Stimulated activated CD4-positive, alpha-beta T cell treated with anti-CD3 and anti-CD28 coated beads, Interleukin-15, amount 100 ng/mL, for 24 hours (primary cell): ENCODE results near the gene ULBP3.
"Not testable (repeated sequence)": the region's sequence is repeated elsewhere in the genome, so short reads cannot be mapped to it uniquely, and the experiment has no call there.

ENCODE experiments used
- DNase-seq: peaks from one replicate; pipeline ENCODE4 v3.0.0-alpha.2; 2020

ULBP3 gene

DNA sequence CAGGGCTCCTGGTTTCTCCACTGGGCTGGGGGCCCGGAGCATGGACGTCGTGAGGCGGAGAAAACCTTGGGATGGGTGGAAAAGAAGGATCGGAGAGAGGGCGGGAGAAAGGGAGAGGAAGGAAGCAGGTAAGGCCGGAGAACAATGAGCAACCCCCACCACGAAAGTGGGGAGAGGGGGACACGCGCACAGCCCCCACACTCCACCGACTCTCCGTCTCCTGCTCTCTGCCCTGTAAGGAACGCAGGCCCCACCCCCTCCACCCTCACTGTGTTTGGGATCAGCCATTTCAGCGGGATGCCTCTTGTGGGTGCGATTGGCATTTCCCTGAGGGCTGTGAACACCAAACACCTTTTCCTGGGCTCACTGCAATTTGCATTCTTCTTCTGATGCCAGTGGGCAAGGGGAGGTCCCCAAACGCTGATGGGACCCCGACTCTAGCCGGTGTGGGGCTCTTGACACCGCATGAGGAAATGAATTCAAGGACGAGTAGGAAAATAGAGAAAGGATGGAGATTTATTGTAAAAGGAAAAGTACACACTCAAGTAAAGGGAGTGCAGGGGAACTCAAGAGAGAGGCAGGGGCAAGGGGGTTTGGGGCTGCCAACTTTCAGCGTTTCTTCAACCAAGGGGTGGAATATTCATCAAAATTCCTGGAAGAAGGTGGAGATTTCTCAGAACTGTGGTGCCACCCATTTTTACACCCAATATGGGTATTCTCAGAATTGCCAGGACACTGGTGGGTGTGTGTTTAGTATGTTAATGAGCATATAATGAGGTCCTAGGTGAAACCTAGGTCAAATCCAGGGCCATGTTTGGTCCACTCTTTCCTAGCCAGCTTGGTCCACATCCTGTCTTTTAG lies 30.5 kb downstream of the ULBP3 start:
- no peak for DNase-seq

DNA sequence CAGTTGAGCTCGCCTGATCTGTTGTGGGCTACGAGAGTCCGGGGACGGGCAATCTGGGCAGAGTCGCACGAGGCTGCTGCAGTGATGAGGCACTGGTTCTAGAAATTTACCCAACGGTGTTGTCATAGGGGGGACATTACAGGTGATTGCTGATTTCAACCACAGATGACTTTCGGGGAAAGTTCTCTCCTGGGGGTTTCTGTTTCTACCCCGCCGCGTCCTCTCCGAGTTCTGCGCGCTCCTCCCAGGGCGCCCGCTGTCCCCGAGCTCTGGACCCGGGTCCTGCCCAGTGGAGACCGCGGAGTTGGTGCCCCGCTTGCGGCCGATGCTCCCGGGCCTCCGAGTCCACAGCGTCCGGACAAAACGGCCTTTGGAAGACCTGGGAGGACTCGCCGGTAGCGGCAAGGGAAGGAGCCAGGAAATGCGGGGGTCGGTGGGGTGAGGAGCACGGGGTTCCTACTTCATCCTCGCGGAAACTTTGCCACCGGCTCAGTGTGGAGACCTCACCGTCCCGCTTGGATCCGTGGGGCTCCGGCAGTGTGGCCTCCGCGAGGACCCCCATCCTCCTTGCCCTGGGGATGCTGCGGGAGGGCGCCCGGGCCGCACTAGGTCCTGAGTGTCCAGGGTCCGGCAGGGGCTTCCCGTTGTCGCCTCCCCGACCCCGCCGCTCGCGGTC lies 31.3 kb downstream of the ULBP3 start:
- DNase-seq = no peak

DNA sequence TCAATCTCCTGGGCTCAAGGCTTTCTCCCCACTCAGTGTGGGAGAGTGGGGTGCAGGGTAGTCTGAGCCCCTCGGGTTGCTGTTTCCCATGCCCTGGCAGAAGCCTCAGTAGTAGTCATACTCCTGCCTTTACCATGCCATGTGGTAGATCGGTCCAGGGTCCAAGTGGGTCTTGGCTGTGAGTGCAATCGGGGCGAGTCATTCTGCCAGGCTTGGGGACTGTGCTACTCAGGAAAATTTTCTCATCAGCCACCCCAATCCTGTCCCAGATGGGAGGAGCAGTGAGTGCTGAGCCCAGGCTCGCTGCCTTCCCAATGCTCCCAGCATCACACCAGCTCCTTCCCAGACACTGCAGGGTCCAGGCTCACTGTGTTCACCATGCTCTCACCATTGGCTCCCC lies 32.8 kb downstream of the ULBP3 start:
- DNase-seq = no peak

DNA sequence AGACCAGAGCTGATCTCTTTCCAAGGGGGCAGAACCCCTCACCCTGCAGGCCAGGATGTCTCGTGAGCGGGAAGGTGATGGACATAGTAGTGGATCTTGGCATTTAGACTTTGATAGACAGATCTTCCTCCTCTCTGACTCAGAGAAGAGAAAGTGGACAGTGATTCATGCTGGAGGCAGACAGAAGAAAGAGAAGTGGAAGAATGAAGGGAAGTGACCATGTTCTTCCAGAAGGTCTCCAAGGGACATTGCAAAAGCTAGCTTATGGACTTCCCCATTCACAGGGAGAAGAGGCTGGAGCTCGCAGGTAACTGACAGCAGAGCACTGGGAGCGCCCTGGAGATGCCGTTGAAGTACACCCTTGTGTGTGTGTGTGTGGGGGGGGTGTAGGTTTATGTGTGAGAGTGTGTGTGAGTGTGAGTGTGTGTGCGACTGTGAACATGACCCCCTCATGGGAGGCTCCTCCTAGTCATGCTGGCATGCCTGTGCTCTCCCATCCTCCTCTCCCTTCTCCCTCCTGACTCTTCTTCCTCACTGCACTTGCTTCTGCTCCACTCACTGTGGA lies 35.6 kb downstream of the ULBP3 start:
- DNase-seq = no peak

DNA sequence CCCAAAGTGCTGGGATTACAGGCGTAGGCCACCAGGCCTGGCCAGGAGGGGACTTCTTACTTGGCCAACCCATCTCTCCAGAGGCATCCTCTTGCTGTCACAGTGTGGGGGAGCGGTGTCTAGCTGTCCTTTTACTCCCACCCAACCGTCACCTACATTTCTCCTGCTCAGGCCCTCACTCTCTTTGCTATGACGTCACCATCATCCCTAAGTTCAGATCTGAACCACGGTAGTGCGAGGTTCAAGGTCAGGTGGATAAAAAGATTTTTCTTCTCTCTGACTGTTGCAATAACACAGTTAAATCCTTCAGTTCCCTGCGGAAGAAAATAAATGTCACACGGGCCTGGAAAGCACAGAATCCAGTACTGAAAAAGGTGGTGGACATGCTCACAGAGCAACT lies 36.3 kb downstream of the ULBP3 start:
- no peak for DNase-seq

DNA sequence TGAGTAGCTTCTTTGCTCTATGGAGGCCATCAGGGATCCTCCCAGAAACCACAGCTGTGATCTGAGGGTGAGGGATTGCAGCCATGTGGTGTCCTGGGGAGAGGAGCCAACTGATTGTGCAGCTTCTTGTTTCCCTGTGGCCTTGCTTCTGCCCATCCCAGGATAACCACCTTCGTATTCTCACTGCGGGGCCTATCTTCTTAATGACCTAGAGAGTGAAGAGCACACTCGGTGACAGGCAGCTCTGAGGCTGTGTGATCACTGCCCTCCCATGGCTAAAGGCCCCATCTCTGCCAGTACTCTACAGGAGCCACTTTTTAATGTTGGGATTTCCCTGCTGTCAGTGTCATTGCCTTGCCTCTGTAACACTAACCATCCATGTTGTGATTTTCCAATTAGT lies 38.3 kb downstream of the ULBP3 start:
- DNase-seq = no peak

DNA sequence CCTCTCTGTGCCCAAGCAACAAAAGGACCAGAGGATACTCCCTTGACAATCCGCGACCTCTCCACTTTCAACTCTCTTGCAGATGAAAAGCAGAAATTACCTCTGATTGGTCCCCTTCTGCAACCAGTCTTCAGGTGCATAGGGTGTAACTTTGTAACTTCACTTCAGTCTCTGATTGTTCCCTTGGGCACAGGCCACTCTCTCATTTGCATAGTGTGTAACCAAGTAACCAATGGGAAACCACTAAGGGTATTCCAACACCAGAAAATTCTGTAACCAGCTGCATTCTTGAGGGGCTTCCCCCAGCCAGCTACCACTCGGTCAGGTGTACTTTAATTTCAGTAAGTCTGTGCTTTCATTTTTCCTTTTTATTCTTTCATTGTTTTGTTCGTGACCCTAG lies 39.2 kb downstream of the ULBP3 start:
- no peak for DNase-seq

DNA sequence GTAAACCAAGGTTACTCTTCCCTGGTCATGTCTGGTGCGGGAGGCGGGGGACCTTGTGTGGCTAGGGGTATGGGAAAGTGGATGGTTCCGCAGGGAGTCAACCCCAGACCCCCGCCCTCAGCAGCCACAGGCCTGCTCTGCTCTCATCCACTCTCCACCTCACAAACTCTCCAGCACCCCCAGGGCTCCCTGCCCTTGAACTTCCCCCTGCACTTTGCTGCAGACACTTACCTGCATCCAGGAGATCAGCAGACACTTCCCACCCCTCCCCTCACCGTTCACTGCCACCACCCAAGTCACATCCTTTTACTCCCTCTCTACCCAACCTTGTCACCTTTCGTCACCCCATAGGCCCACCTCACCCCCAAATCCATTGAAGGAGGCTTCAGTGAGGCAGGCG lies 39.6 kb downstream of the ULBP3 start:
- no peak for DNase-seq

DNA sequence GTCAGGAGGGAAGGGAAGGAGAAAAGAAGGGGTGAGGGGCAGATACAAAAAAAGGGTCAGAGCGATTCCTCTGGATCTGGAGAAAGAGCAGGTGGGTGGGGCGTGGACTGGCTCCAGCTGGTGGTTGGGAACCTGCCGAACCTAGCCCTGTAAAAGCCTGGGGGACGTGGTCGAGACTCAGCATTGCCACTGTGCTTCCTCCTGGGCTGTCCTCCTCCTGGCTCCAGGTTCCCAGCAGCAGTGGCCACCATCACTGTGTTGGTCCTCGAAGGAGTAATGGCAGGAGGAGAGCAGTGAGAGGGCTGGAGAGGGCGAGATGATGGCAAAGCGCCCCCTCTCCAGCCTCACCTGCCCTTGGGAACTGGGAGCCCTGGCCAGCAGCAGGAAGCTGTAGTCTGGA lies 40.1 kb downstream of the ULBP3 start:
- no peak for DNase-seq

DNA sequence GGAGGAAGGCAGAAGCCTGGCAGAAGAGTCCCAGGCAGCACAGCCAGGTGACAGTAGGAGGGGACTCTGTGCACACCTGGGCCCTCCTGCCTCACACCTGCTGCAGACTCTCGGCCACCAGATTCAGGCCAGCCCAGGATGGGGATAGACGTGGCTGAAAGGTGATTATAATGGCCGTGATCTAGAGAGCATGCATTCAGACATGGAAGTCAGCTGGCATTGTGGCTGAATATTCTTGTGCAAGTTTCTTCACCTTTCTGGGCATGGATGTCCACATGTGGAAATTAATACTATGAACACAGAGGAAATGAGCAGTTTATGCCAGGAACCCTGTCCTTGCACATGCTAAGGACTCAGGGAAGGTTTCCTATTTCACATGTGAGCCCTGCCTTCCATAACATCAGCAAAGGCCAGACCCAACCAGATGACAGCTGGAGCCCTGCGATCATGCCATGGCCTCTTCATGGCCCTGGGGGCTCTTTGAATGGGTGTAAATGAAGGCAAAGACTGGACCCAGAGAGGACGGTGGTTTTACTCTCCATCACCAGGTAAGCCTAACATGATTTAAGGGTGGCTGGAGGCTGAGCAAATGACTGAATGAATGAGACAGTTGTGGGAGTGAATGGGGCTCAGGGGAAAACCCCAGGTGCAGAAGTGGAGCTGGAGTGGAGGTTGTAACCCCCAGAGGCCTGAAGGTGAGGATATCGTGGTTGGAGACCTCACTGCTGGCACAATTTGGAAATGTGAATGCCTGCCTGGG lies 40.9 kb downstream of the ULBP3 start:
- DNase-seq = no peak

DNA sequence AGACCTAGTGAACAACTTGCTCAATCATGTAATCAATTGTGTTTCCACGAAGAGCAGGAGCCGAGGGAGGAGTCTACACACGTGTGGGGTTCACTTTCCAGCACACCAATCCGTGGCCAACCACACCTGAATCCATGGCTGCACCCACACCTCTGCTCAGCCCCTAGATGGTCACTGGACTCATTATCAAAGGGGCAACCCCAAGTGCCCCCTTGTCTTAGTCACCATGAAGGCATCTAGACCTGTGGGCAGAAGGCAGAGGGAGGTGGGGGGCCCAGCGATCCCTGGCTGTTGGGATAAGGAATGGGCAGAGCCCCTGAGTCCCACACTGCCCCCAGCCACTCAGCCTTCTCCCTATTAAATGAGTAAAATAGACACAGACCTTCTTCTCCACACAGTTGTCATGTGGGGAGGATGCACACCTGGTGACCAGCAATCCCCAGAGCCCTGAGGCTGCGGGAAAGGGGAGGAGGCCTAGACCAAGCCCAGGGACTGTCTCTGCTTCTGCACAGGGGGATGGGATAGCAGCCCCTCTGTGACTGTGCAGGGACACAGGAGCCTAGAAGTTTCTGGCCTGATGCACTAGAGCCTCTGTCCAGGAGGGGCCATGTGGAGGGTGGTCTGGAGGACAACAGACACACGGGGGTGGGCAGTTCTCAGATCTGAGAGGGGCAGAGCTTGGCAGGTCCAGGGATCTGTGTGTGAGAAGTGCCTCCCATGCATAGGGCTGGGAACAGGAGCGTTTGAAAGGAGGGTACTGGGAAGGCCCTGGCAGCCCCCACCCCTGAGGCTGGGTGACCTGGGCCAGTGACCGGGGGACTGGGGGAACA lies 41.7 kb downstream of the ULBP3 start:
- DNase-seq = no peak

DNA sequence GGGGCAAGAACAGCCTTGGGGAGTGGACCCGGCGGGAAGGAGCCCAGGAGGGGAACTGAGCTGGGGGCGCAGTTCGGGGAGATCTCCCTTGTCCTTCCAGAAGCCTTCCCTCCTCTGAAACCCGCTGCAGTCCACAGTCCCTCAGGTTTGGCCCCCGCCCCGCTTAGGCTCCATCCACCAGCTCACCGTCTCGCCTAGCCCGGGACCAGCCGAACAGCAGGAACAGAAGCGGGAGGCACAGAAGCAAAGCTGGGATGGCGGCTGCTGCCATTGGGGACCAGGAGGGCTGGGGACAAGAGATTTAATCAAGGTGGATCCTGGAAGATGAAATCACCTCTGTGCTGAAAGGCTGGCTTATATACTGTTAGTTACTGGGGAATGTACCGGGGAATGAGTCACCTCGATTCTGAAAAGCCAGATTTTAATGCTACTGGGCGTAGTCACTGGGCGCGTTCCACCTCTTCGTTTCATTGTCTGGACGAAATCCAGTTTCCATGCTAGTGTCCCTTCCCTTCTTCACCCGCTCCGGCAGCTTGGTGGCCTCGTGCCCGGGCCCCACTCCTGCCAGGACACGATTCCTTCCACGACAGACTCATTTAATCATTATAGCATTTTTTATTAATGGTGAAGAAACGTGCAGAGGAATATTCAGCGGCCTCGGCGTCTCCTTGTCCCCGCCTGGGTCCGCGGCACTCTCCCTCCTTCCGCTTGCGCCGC lies 43.6 kb downstream of the ULBP3 start, which contains the start of gene RAET1L:
TSS of gene RAET1L (minus strand) at position 332 of the 717 bp plus-strand sequence. CDS start at position 271, 61 bp downstream.
- DNase-seq = peak; percentile 53

DNA sequence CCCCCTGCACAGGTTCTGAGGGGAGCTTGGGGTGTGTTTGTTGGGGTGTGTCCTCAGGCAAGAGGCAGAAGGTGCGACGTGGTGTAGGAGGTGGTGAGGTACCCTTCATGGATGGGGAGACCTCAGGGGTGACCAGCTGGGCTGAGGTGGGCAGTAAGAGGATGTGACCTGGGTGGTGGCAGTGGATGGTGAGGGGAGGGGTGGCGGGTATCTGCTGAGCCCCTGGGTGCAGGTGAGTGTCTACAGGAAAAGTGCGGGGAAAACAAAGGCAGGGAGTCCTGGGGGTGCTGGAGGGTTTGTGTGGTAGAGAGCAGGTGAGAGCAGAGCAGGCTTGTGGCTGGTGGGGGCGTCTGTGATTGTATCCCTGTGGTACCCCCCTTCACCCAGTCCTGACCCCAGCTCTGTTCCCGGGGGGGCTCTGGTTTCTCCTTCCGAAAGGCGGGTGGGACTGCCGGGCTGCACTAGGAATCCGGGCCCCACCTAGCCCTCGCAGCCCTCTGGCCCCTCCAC lies 44.2 kb downstream of the ULBP3 start:
- DNase-seq = no peak

DNA sequence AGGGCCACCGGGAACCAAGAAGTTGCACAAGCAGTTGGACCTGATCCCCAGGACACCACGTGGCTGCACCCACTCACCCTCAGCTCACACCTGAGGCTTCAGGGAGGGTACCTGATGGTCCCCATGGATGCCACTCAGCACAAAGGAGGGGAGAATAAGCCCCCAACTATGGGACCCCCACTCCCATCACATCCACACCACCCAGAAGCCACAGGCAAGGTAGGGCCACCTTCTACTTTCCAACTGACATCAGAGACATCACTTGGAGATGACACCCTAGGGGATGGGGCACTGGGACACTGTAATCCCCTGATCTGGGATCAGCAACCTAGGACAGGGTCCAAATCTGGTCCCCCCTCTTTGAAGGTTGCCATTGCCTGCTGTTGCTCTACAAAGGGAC lies 44.9 kb downstream of the ULBP3 start:
- not testable (repeated sequence) for DNase-seq

DNA sequence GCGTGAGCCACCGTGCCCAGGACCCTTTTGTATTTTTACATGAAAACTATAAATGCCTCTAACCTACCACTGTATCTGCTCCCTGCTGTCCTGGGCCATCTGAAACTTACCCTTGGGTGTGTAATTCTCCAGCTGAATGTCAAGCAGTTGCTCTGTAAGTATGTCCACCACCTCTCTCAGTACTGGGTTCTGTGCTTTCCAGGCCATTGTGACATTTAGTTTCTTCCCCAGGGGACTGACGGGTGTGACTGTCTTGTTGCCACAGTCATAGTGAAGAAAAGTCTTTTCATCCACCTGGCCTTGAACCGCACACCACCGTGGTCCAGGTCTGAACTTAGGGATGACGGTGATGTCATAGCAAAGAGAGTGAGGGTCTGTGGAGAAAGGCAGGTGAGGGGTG lies 47.1 kb downstream of the ULBP3 start:
- not testable (repeated sequence) for DNase-seq

DNA sequence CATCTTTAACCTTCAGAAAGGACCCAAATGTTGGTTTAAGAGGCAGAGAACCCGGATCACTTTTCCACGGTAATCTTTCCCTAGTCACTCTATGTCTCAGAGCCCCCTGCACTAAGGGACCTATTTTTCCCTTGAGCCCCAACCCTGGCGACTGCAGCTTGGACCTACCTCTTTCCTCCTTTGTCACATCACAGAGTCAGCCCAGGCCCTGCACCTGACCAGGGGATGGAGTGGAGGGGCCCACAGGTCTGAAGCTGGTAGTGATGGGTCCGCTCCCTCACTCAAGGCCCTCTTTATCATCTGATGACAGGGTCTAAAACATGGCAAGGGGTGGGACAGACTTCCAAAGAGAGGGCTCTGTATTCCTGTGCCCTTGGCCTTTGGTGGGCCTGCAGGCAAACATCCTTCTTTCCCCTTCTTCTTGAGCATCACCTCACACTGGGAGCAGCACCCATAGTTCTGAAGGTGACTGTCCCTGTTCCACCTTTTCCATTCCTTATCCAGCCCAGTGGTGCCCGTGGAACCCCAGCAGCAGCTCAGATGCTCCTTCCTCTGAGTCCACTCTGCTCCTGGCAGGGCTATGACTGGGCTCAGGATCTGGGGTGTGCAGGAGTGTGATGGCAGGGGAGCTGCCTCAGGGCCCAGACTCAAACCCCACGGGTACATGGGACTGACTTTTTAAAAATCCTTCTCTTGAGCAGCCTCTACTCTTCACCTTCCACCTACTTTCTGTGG lies 49.9 kb downstream of the ULBP3 start:
- no peak for DNase-seq

DNA sequence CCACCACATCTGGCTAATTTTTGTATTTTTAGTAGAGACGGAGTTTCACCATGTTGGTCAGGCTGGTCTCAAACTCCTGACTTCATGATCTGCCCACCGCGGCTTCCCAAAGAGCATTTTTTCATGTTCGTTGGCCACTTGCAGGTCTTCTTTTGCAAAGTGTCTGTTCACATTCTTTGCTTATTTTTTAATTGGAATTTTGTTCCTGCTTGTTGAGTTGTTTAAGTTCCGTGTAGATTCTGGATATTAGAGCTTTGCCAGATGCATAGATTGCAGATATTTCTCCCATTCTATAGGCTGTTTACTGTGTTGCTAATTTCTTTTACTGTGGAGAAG lies 51.8 kb downstream of the ULBP3 start:
- not testable (repeated sequence) for DNase-seq

DNA sequence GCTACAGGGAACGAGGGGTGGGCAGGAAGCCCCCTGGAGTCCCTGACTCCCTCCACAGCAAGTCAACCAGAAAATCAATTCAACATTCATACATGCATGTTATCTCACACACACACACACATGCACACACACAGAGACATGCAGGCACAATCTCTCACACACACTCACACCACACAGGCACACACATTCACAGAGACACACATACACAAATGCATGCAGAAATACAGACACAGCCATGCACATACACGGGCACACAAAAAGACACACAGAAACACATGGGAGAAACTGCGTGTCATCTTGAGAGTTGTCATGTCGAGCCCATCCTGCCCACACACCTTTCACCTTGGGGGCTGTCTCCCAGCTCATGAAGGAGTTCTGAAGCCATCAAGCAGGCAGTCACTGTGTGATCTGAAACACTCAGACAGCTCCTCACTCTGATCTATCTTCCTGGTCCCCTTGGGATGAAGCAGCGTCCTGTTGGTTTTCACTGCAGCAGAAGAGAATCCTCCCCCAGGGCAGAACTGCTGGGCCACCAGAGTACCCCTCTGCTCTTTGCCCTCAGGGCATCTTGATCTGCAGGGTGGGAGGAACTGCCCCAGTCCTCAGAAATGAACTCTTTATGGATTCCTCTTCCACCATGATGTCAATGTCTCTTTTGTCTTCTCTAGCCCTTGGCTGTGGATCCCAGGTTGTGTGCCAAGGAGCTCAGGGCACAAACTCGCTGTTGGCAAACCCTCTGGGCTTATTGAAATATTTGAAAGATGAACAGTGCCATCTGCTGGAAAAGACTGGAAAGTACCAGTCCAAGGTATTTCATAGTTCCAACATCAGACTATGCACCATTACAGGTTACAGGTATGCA lies 52.4 kb downstream of the ULBP3 start:
- DNase-seq = peak; percentile 53

DNA sequence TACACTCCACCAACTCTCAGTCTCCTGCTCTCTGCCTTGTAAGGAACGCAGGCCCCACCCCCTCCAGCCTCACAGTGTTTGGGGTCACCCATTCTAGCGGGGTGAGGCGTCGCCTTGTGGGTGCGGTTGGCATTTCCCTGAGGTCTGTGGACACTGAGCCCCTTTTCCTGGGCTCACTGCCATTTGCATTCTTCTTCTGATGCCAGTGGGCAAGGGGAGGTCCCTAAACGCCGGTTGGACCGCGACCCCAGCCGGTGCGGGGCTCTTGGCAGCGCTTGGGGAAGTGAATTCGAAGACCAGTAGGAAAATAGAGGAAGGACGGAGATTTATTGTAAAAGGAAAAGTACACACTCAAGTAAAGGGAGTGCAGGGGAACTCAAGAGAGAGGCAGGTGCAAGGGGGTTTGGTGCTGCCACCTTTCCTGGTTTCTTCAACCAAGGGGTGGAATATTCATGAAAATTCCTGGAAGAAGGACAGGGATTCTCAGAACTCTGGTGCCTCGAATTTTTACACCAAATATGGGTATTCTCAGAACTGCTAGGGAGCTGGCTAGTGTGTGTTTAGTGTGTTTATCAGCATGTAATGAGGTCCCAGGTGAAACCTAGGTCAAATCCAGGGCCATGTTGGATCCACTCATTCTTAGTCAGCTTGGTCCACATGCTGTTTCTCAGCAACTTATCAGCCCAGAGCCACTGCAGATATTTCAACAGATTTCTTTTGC lies 53.5 kb downstream of the ULBP3 start:
- DNase-seq = peak; percentile 32
